Endothelial cell of umbilical vein (primary cell): Measurements from ENCODE around the gene GABRA4. TPM values are rescaled to one million over a fixed set of nuclear protein-coding genes. Genes with fewer than 3 reads are reported as not detected.

Source experiments
- BruUV-seq: library from RNA; stranded (reverse); fragments of 400-500 nt; replicated peaks from 2 replicates; lab custom pipeline; 2021; lab: Mats Ljungman, UMichigan
- CTCF ChIA-PET: fragments of 300-600, 350-600 bp; sonication (Branson Sonifier 250); formaldehyde crosslinking; loops from one replicate; lab custom pipeline; 2021; ENCODE audit warnings: antibody characterized with exemption, inconsistent platforms; lab: Charles Lee
- POLR2A ChIA-PET: fragments of 300-600, 350-600 bp; sonication (Branson Sonifier 250); formaldehyde crosslinking; loops from one replicate; lab custom pipeline; 2021; ENCODE audit warnings: antibody characterized with exemption, inconsistent platforms; lab: Charles Lee
- DNase-seq: peaks from one replicate; pipeline ENCODE4 v3.0.0-alpha.2; 2011; ENCODE audit warnings: low read depth, low spot score
- FAIRE-seq: peaks from 2 replicates; lab custom pipeline; 2011; peaks lifted over from hg19 to GRCh38; lab: Jason Lieb, UNC
- H2AFZ ChIP-seq: 2 replicates; pipeline ENCODE4 v1.6.0; 2012; ENCODE audit warnings: low read depth, low read length, control low read depth, inconsistent platforms
- H3K27ac ChIP-seq: 2 replicates; pipeline ENCODE4 v1.5.1; 2011; ENCODE audit warnings: low read depth, mild to moderate bottlenecking, control low read depth, low read length, moderate library complexity; ENCODE audit not compliant: insufficient read depth
- H3K27me3 ChIP-seq, 2 experiments: 2 replicates each; pipeline versions ENCODE4 v1.6.0 to v1.6.1; 2011; ENCODE audit warnings: low read length in 2 of 2, mixed read lengths in 1 of 2; ENCODE audit not compliant: control insufficient read depth in 2 of 2, insufficient read depth in 2 of 2
- H3K36me3 ChIP-seq, 2 experiments: 2 replicates in 1 of 2; 3 replicates in 1 of 2; pipeline ENCODE4 v1.5.1; 2011; ENCODE audit warnings: low read length in 2 of 2, mild to moderate bottlenecking in 1 of 2, moderate library complexity in 1 of 2; ENCODE audit not compliant: control insufficient read depth in 2 of 2, insufficient read depth in 2 of 2; ENCODE audit errors: extremely low read depth in 1 of 2
- H3K4me1 ChIP-seq: 3 replicates; pipeline ENCODE4 v1.5.1; 2011; ENCODE audit warnings: mild to moderate bottlenecking, low read length; ENCODE audit not compliant: control insufficient read depth, insufficient read depth; ENCODE audit errors: extremely low read depth
- H3K4me2 ChIP-seq: 2 replicates; pipeline ENCODE4 v1.6.1; 2011; ENCODE audit warnings: low read length, control low read depth, mixed read lengths; ENCODE audit not compliant: insufficient read depth
- H3K4me3 ChIP-seq, 3 experiments: fragments of 200-600 bp in 1 of 3; sonication (generic), shearing (Covaris generic) in 1 of 3; replicated peaks in 1 of 3; 2 replicates each; pipeline ENCODE4 v1.5.1; 2011 to 2016; ENCODE audit warnings: control low read depth in 3 of 3, low read length in 3 of 3, mild to moderate bottlenecking in 2 of 3, inconsistent platforms in 1 of 3, low read depth in 1 of 3, moderate library complexity in 1 of 3; ENCODE audit not compliant: insufficient read depth in 1 of 3
- H3K79me2 ChIP-seq: 2 replicates; pipeline ENCODE4 v1.6.0; 2012; ENCODE audit warnings: low read length, inconsistent platforms; ENCODE audit not compliant: control insufficient read depth, insufficient read depth
- H3K9ac ChIP-seq: replicated peaks from 2 replicates; pipeline ENCODE3; 2011; ENCODE audit warnings: low read length, control low read depth; ENCODE audit not compliant: insufficient read depth; ENCODE audit errors: extremely low read depth
- H3K9me1 ChIP-seq: replicated peaks from 3 replicates; pipeline ENCODE4 v1.6.0; 2011; ENCODE audit warnings: mild to moderate bottlenecking, low read length; ENCODE audit not compliant: control insufficient read depth, insufficient read depth; ENCODE audit errors: extremely low read depth
- H3K9me3 ChIP-seq: replicated peaks from 2 replicates; pipeline ENCODE4 v1.5.1; 2012; ENCODE audit warnings: low read length, inconsistent platforms; ENCODE audit not compliant: control insufficient read depth, insufficient read depth
- H4K20me1 ChIP-seq: replicated peaks from 2 replicates; pipeline ENCODE3; 2011; ENCODE audit warnings: mild to moderate bottlenecking, low read length; ENCODE audit not compliant: control insufficient read depth, insufficient read depth; ENCODE audit errors: extremely low read depth
- EZH2 ChIP-seq: IDR thresholded peaks from 2 replicates; pipeline ENCODE4 v1.6.1; 2012; ENCODE audit warnings: borderline replicate concordance, low read depth, mild to moderate bottlenecking, moderate library complexity, low read length, inconsistent platforms; ENCODE audit not compliant: severe bottlenecking
- FOS ChIP-seq: IDR thresholded peaks from 2 replicates; pipeline ENCODE4 v1.6.1; 2011; ENCODE audit warnings: mild to moderate bottlenecking, low read length, moderate library complexity, borderline replicate concordance; ENCODE audit not compliant: insufficient read depth
- GATA2 ChIP-seq: IDR thresholded peaks from 2 replicates; pipeline ENCODE4 v1.7.0; 2011; ENCODE audit warnings: low read depth, mild to moderate bottlenecking, moderate library complexity, mixed read lengths, low read length; ENCODE audit not compliant: insufficient read length, insufficient read depth
- JUN ChIP-seq: IDR thresholded peaks from 2 replicates; pipeline ENCODE4 v1.6.1; 2011; ENCODE audit warnings: borderline replicate concordance, low read depth; ENCODE audit not compliant: insufficient read length, insufficient read depth
- MYC ChIP-seq: IDR thresholded peaks from one replicate; pipeline ENCODE4 v1.6.1; 2011; ENCODE audit warnings: mild to moderate bottlenecking, low read depth, low read length
- POLR2A ChIP-seq: IDR thresholded peaks from 2 replicates; pipeline ENCODE4 v1.6.1; 2012; ENCODE audit warnings: low read depth, mild to moderate bottlenecking, control low read depth, low read length
- POLR2AphosphoS5 ChIP-seq: IDR thresholded peaks from 2 replicates; pipeline ENCODE4 v1.6.1; 2012; ENCODE audit warnings: low read depth, mild to moderate bottlenecking, control low read depth, low read length, moderate library complexity; ENCODE audit not compliant: insufficient read depth
- dilution Hi-C: fragments of 300-500 bp; cut with MboI; formaldehyde crosslinking; loops from one replicate; pipeline ENCODE4 v1.15.0; 2019; ENCODE audit warnings: low sequenced_read_pairs; ENCODE audit not compliant: extremely low pct_ligation_motif_present
- intact Hi-C: fragments of 100-400 bp; cut with micrococcal nuclease; formaldehyde crosslinking; loops from one replicate; pipeline ENCODE4 v1.10.0; 2022
- polyA plus RNA-seq, 4 experiments: library from polyadenylated mRNA; depleted of rRNA in 3 of 4; stranded (reverse) in 3 of 4; unstranded in 1 of 4; fragments of >200 nt; gene quantifications; 2 replicates each; pipeline versions ENCODE4 v1.2.1 to v1.2.3, GENCODE V29; 2011 to 2012; ENCODE audit warnings: missing spikeins in 1 of 4
- total RNA-seq: library from RNA; stranded (reverse); gene quantifications from 2 replicates; pipeline ENCODE4 v1.2.3, GENCODE V29; 2021
- TF ChIP-seq, protein P1 (sequence below), 2 donors: IDR thresholded peaks; 1 replicate in 1 of 2; 2 replicates in 1 of 2; pipeline ENCODE4 v1.5.1; 2011; ENCODE audit warnings: low read length in 2 of 2, mild to moderate bottlenecking in 2 of 2, moderate library complexity in 2 of 2, control low read depth in 1 of 2, inconsistent platforms in 1 of 2, low read depth in 1 of 2; ENCODE audit not compliant: insufficient read depth in 1 of 2; ENCODE audit errors: extremely low read depth in 1 of 2
- TF ChIP-seq, protein P2 (sequence below): IDR thresholded peaks from 2 replicates; pipeline ENCODE4 v1.6.1; 2011; ENCODE audit not compliant: insufficient read depth, insufficient read length

Gene GABRA4
- total and polyA plus RNA-seq, 2 donors (not counting 3 experiments of a cell fraction or from before 2014, with no cell fraction given): not detected

GRCh38 chr4:46894826-46895225 is 98.6 kb downstream of the GABRA4 start:
- dilution Hi-C loops (no loop called here), intact Hi-C loops (no loop called here)
- Histone ChIP-seq H4K20me1 (no peaks in the 10 kb centered on the region), H3K4me1 (no peaks in the 10 kb centered on the region), H3K27me3 (no peaks in the 10 kb centered on the region), H3K4me3 (no peak overlapping the region), H3K9me1 (no peaks in the 10 kb centered on the region), H3K9ac (no peak overlapping the region), H2AFZ (no peak overlapping the region), H3K9me3 (no peaks in the 10 kb centered on the region), H3K4me2 (no peak overlapping the region), H3K79me2 (no peaks in the 10 kb centered on the region), H3K36me3 (no peaks in the 10 kb centered on the region), H3K27ac (no peak overlapping the region)
- no peak for DNase-seq
- CTCF ChIA-PET: no interaction called here
- TF ChIP-seq POLR2A: no peak
- TF ChIP-seq POLR2AphosphoS5: no peak
- no peak for TF ChIP-seq FOS
- TF ChIP-seq JUN: no peak
- TF ChIP-seq MYC: no peak
- TF ChIP-seq, protein P1, sequence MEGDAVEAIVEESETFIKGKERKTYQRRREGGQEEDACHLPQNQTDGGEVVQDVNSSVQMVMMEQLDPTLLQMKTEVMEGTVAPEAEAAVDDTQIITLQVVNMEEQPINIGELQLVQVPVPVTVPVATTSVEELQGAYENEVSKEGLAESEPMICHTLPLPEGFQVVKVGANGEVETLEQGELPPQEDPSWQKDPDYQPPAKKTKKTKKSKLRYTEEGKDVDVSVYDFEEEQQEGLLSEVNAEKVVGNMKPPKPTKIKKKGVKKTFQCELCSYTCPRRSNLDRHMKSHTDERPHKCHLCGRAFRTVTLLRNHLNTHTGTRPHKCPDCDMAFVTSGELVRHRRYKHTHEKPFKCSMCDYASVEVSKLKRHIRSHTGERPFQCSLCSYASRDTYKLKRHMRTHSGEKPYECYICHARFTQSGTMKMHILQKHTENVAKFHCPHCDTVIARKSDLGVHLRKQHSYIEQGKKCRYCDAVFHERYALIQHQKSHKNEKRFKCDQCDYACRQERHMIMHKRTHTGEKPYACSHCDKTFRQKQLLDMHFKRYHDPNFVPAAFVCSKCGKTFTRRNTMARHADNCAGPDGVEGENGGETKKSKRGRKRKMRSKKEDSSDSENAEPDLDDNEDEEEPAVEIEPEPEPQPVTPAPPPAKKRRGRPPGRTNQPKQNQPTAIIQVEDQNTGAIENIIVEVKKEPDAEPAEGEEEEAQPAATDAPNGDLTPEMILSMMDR (IDR thresholded peaks at IDR 0.05; ENCODE audit: extremely low read depth in 1 of 2, insufficient read depth in 1 of 2, low read depth in 1 of 2, low read length in 2 of 2): no peak
- no peak for TF ChIP-seq GATA2
- TF ChIP-seq EZH2: no peak
- TF ChIP-seq, protein P2, sequence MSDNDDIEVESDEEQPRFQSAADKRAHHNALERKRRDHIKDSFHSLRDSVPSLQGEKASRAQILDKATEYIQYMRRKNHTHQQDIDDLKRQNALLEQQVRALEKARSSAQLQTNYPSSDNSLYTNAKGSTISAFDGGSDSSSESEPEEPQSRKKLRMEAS: no peak
- FAIRE-seq: no peak
- BruUV-seq: no TSS peak
- POLR2A ChIA-PET: no interaction called here
